DND-41 (cell line): ENCODE measurements around the gene KCNK4.
A peak's percentile ranks its signal among the peaks of the same experiment; 100 is the strongest.

ENCODE experiments used
- ATAC-seq: fragments of 200-7000 bp; cut with Tn5 transposase; 3 replicates; pipeline ENCODE4 v1.9.1; 2021; ENCODE audit warnings: low read depth; ENCODE audit not compliant: insufficient read depth
- DNase-seq: peaks from one replicate; pipeline ENCODE4 v3.0.0-alpha.2; 2020
- H2AFZ ChIP-seq: 2 replicates; pipeline ENCODE4 v1.6.0; 2012; ENCODE audit warnings: low read depth, low read length
- H3K27ac ChIP-seq: 2 replicates; pipeline ENCODE4 v1.5.1; 2012; ENCODE audit warnings: low read length, inconsistent platforms
- H3K27me3 ChIP-seq: fragments of 200-600 bp; sonication (generic); 2 replicates; pipeline ENCODE4 v1.6.0; 2012; ENCODE audit warnings: low read length, mild to moderate bottlenecking, inconsistent platforms; ENCODE audit not compliant: insufficient read depth, poor library complexity
- H3K36me3 ChIP-seq: 2 replicates; pipeline ENCODE4 v1.5.1; 2012; ENCODE audit warnings: low read length, inconsistent platforms; ENCODE audit not compliant: insufficient read depth
- H3K4me1 ChIP-seq: 2 replicates; pipeline ENCODE4 v1.5.1; 2012; ENCODE audit warnings: mild to moderate bottlenecking, low read length; ENCODE audit not compliant: insufficient read depth
- H3K4me2 ChIP-seq: 2 replicates; pipeline ENCODE4 v1.6.0; 2012; ENCODE audit warnings: mild to moderate bottlenecking, moderate library complexity, low read length, inconsistent platforms; ENCODE audit not compliant: insufficient read depth
- H3K4me3 ChIP-seq, 2 experiments: fragments of 200-600 bp in 1 of 2; shearing (Covaris generic) in 1 of 2; 2 replicates each; pipeline ENCODE4 v1.5.1; 2012 to 2016; ENCODE audit warnings: inconsistent platforms in 2 of 2, low read length in 2 of 2, mild to moderate bottlenecking in 2 of 2, low read depth in 1 of 2, moderate library complexity in 1 of 2
- H3K79me2 ChIP-seq: 2 replicates; pipeline ENCODE4 v1.6.0; 2012; ENCODE audit warnings: low read length, inconsistent platforms; ENCODE audit not compliant: insufficient read depth
- H3K9ac ChIP-seq: 2 replicates; pipeline ENCODE4 v1.6.0; 2012; ENCODE audit warnings: low read depth, mild to moderate bottlenecking, inconsistent platforms, low read length, moderate library complexity
- H3K9me3 ChIP-seq: 2 replicates; pipeline ENCODE4 v1.5.1; 2012; ENCODE audit warnings: low read length, moderate library complexity, mild to moderate bottlenecking, inconsistent platforms; ENCODE audit not compliant: insufficient read depth, severe bottlenecking
- H4K20me1 ChIP-seq: 2 replicates; pipeline ENCODE4 v1.6.0; 2012; ENCODE audit warnings: low read length; ENCODE audit not compliant: insufficient read depth
- CTCF ChIP-seq: IDR thresholded peaks from 2 replicates; pipeline ENCODE4 v1.5.1; 2012; ENCODE audit warnings: borderline replicate concordance, low read length, moderate library complexity, mild to moderate bottlenecking; ENCODE audit not compliant: poor library complexity, severe bottlenecking; ENCODE audit errors: extremely low read depth
- EZH2 ChIP-seq: IDR thresholded peaks from 3 replicates; pipeline ENCODE4 v1.6.1; 2012; ENCODE audit warnings: borderline replicate concordance, low read depth, mild to moderate bottlenecking, moderate library complexity, low read length, inconsistent platforms; ENCODE audit not compliant: severe bottlenecking

KCNK4 gene

GRCh38 chr11:64342869-64343745, 52.0 kb downstream of the KCNK4 start:
- ATAC-seq (no peak), DNase-seq (no peak)
- Histone ChIP-seq H3K9me3 (no peaks in the 10 kb centered on the region), H3K27ac (no peak overlapping the region), H4K20me1 (no peaks in the 10 kb centered on the region; the same call in 1 of the 2 replicates), H3K36me3 (no peaks in the 10 kb centered on the region), H3K4me2 (no peak overlapping the region), H2AFZ (no peak overlapping the region), H3K4me3 (no peak overlapping the region), H3K79me2 (no peaks in the 10 kb centered on the region), H3K4me1 (peaks cover 11% of the 10 kb centered on the region), H3K27me3 (no peaks in the 10 kb centered on the region), H3K9ac (no peak overlapping the region)
- TF ChIP-seq CTCF, result no peak
- no peak for TF ChIP-seq EZH2

- Histone ChIP-seq H3K9me3 (no peaks in the 10 kb centered on the region), H2AFZ (no peak overlapping the region), H3K36me3 (no peaks in the 10 kb centered on the region), H4K20me1 (no peaks in the 10 kb centered on the region; the same call in 1 of the 2 replicates), H3K4me1 (peaks cover 11% of the 10 kb centered on the region), H3K27ac (no peak overlapping the region), H3K4me3 (no peak overlapping the region), H3K4me2 (no peak overlapping the region), H3K79me2 (no peaks in the 10 kb centered on the region), H3K9ac (no peak overlapping the region), H3K27me3 (no peaks in the 10 kb centered on the region)
- no peak for ATAC-seq
- TF ChIP-seq CTCF (peak; percentile 61), EZH2 (no peak)
- peak; percentile 38 for DNase-seq
Measured at GRCh38 chr11:64343767-64344559, 52.9 kb downstream of the KCNK4 start.

GRCh38 chr11:64344787-64345186, 53.7 kb downstream of the KCNK4 start:
- no peaks in the 10 kb centered on the region for H3K27me3 ChIP-seq
- no peaks in the 10 kb centered on the region for H3K79me2 ChIP-seq
- no peaks in the 10 kb centered on the region; the same call in 1 of the 2 replicates for H4K20me1 ChIP-seq
- H3K36me3 ChIP-seq, result no peaks in the 10 kb centered on the region
- H3K27ac ChIP-seq, result no peak overlapping the region
- no peak overlapping the region for H2AFZ ChIP-seq
- no peaks in the 10 kb centered on the region for H3K9me3 ChIP-seq
- DNase-seq, result no peak
- no peak overlapping the region for H3K4me2 ChIP-seq
- no peak for ATAC-seq
- H3K4me3 ChIP-seq, result no peak overlapping the region
- TF ChIP-seq CTCF, result no peak
- no peak for TF ChIP-seq EZH2
- peaks cover 11% of the 10 kb centered on the region for H3K4me1 ChIP-seq
- no peak overlapping the region for H3K9ac ChIP-seq
